NCI-H226 (cell line): ENCODE measurements around the gene CPE.
A peak's percentile ranks its signal among the peaks of the same experiment; 100 is the strongest.
"Not testable (repeated sequence)": the region's sequence is repeated elsewhere in the genome, so short reads cannot be mapped to it uniquely, and the experiment has no call there.

Source experiments
- DNase-seq: peaks from one replicate; pipeline ENCODE4 v3.0.0-alpha.2; 2015

The CPE gene

GRCh38 chr4:165410214-165410613 is 31.4 kb downstream of the CPE start:
- DNase-seq: no peak

DNA sequence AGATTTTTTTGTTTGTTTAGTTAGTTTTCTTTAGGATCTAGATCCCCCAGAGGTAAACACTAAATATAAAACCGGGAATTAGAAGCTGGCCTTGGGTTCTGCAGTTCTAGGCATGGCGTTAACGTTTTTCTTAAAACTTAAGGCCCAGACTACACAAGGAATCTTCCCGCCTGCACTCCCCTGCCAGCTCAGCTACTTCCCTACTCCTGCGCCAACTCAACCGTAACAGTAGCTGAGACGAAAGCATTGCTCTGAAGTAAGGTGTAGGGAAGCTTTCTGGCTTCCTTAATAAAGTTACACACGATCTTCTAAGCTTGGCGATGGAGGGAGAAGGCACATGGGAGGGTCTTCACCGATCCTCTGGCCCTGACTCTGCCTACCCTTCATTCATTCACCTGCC is 37.1 kb downstream of the CPE start:
- DNase-seq: no peak

DNA sequence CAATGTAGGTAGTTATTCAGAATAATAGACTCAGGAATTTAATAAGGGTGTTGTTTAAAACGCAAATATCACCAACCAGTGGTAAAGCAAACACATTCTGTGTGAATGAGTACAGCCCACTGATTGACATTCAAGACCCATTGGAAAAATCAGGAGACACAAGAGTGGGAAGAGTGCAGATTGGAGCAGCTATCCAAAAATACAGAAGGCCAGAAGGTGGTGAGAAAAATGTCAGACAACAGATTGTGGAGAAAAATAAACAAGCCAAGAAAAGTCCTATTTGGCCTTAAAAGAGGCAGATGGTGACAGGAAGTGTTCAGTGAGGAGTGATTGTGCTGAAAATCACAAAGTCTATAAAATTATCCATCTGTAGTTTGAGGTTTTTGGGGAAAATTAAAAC is 39.3 kb downstream of the CPE start:
- no peak for DNase-seq

GRCh38 chr4:165425629-165426028 is 46.8 kb downstream of the CPE start:
- DNase-seq: no peak

- DNase-seq: no peak
Observed at GRCh38 chr4:165426331-165426730, 47.5 kb downstream of the CPE start.

- no peak for DNase-seq
Observed at GRCh38 chr4:165426823-165427222, 48.0 kb downstream of the CPE start.

- DNase-seq: no peak
Observed at GRCh38 chr4:165428957-165429356, 50.1 kb downstream of the CPE start.

- DNase-seq: no peak
Observed at GRCh38 chr4:165433529-165433928, 54.7 kb downstream of the CPE start.

DNA sequence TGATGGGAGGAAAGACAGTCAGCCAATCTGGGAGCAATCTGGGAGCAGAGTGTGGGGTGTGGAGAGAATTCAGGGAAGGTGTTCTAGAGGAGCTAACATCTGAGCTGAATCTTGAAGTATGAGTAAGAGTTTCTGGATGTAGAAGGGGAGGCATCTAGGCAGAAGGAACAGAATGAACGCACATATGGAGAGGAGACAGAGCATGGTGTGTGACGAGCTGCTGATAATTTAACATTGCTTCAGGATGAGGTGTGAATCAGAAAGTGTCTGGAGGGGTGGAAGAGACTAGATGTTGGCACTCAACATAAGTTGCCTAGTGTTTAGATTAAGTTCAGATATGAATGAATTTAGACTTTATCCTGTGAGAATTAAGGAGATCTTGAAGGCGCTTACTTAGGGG is 58.9 kb downstream of the CPE start:
- no peak for DNase-seq

DNA sequence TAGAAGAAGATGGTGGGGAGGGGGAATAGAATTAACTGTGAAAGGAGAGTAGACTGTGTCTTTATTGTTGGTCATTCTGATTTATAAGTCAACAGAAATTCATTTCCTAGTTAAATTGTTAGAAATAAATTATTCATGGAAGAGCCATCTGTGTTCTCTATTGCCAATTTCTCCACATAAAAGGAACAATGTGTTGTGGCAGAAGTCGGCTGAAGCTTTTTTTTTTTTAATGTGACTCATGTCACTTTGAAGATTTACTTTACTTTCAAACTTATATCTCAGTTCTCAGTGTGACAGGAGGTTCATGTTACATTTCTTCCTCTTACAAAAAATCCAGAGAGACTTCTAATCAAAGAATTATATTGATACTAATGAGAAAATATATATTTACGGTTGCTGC is 60.5 kb downstream of the CPE start:
- no peak for DNase-seq

DNA sequence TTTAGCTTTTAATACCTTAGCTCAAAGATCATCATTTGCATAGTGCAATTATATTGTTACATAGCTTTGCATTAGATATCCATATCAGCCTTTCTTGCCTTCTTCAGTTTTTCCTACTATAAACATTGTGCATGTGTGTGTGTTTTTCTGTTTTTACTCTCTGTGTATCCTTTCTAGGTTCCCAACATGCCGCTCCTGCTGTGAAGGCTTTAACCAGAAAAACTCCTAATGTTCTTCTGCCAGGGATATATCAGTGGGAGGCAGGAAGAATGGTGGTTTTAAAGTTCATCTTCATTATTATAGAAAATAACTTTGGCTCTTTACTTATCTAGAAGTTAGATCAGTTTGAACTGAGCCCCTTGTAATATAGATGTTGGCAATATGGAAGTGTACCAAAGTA is 61.2 kb downstream of the CPE start:
- DNase-seq: no peak

DNA sequence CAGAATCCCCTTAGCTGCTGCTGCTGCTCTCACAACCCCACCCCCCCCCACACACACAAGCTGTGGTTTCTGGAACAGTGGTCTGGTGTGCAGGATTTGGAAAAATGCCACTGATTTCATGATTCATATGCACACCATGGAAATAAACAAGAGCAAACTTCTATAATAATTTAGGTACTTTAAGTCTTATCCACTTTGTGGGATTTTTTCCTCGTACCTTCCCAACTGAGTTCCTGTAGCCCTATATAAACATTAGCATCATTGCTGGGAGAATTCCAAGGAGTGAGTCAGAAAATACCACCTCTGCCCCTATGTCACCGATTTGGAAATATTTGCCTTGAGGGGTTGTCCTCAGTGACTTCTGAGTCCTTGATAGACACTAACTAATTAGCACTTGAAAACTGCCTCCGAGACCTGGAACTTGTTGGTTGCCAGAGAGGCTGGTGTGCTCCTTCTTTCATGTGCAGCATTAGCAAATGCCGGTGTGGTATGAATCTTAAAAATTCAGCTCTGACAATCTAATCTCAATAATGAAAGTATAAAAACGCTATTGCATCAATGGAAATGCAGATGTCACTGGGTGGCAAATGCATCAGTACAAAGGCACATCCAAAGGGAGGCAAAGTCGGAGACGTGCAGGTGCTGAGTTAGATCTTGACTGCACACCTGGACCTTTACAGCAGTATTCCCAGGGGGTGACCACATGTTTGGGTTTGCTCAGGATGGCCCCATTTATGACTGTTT is 61.8 kb downstream of the CPE start:
- DNase-seq: peak; percentile 83

- DNase-seq: no peak
Observed at GRCh38 chr4:165443276-165443675, 64.5 kb downstream of the CPE start.

GRCh38 chr4:165448700-165449099 is 69.9 kb downstream of the CPE start:
- no peak for DNase-seq

DNA sequence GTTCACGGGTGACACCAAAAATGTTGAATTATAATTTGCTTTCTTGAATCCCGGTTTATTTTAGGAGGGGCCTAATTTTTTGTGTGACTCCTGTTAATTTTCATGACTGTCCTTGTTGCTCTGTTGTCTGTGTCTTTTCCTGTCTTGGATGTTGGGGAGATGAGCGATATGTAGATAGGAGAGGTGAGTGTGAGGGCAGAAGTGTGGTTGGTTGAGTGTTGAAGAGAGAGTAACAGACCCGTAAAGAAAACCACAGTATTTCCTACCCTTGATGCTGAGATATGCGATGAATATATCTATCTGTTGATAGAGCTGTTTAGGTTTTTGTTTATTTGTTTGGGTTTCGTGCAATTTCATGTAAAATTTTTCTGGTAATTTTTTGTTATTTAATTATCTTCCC is 70.5 kb downstream of the CPE start:
- no peak for DNase-seq

DNA sequence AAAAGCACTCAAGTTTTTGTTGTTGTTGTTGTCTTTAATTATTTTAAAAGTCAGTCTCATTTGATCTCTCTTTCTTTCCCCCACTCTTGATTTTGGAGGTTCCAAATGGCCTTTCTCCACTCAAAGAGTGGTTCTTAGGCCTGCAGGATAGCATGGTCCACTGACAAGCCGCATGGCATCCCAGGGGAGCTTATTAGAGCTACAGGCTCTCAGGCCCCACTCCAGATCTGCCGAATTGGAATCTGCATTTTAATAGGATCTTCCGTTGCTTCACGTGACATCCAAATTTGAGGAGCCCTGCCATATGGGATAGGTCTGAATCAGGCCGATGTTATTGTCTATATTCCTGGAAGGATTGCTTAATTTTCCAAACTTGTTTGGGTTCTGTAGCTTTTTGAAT is 72.1 kb downstream of the CPE start:
- no peak for DNase-seq

- not testable (repeated sequence) for DNase-seq
Observed at GRCh38 chr4:165453140-165453539, 74.3 kb downstream of the CPE start.

DNA sequence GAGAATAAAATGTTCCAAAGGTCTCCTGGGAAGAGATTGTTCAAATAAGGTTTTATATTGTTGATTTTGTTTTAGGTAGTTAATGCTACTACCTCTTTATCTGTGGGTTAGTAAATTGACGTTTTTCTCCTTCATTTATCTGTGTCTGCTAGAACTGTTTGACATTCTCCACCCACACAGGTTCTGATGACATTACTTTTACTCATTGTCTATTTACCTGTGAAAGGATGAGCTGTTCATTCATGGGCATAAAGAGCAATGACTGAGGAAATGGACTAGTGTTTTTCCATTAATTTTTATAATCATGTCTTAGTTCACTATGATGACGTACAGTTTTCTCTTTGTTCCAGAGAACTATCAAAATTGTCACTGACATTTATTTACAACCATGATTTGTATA is 75.6 kb downstream of the CPE start:
- no peak for DNase-seq

- DNase-seq: no peak
Observed at GRCh38 chr4:165457793-165458192, 79.0 kb downstream of the CPE start.

DNA sequence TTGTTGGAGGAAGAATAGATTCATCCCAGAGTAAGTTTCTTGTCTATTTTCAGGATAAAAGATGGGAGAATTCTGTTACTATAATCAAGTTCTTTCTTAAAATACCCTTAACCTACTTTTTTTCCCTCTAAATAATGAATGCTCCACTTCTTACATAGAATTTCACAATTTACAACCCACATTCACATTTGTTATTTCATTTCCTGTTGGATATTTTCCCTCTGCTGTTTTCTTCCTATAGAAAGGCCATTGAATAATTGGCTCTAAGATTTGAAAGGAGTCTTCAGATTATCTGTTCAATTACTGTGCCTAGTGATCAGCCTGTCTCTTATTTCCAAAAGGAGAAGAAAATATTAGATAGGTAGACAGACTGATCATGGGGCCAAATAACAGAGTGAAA is 79.7 kb downstream of the CPE start:
- no peak for DNase-seq

- DNase-seq: peak; percentile 93
Observed at GRCh38 chr4:165461159-165461821, 82.5 kb downstream of the CPE start.

DNA sequence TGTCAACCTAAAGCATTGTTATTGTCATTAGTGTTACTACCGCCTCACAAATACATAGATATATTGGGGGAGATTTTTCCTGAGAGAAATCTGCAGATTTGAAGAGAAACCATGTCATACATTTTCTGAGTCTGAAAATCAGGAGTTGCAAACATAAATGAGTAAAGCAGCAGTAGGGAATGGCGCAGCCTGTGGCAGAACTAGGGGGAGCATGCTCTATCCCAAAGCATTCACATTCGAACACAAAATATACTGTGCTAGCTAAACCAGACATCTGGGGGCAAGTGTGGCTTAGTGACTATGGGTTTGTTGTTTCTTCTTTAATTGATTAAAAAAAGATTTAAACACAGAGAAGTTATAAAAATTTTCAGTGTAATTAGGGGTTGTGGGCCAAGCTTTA is 83.2 kb downstream of the CPE start:
- DNase-seq: no peak

DNA sequence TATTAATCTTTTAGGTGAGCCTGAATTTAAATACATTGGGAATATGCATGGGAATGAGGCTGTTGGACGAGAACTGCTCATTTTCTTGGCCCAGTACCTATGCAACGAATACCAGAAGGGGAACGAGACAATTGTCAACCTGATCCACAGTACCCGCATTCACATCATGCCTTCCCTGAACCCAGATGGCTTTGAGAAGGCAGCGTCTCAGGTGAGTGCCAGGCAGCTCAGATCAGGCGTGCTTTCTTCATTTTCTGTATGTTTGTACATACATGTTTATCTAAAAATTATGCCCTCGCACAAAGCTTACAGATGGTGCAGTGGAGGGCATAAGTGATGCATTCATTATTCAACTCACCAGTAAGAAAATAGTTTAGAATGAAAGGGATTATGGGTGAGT is 85.6 kb downstream of the CPE start:
- DNase-seq: no peak

- DNase-seq: no peak
Observed at GRCh38 chr4:165464813-165465381, 86.1 kb downstream of the CPE start.

DNA sequence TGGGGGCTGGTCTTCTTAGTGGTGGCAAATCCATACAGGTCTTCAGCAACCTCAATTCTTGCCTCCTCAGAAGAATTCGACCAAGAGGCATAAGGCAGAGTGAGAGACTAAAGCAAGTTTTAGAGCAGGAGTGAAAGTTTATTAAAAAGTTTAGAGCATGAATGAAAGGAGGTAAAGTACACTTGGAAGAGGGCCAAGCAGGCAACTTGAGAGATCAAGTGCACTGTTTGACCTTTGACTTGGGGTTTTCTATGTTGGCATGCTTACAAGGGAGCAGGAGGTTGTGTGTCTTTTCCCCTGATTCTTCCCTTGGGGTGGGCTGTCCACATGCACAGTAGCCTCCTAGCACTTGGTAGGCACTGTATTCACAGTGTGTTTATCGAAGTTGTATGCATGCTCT is 91.2 kb downstream of the CPE start:
- no peak for DNase-seq
